A549 (cell line): Measurements from ENCODE around the gene PDXK. TPM values are rescaled to one million over a fixed set of nuclear protein-coding genes. Genes with fewer than 3 reads are reported as not detected.

Experiments used
- ATAC-seq, 2 experiments: fragments of 200-7000 bp in 1 of 2; fragments of >200 bp in 1 of 2; cut with Nextera tagmentation in 1 of 2; cut with Tn5 transposase in 1 of 2; 3 replicates each; pipeline versions ENCODE4 v1.8.0 to v1.9.1; 2018 to 2020; ENCODE audit warnings: mild to moderate bottlenecking in 1 of 2, moderate library complexity in 1 of 2
- CTCF ChIA-PET: fragments of 300-600 bp; sonication (Branson Sonifier 250); formaldehyde crosslinking; extraction: SDS; loops from one replicate; lab custom pipeline; 2021; ENCODE audit warnings: antibody characterized with exemption, inconsistent platforms; lab: Yijun Ruan, JAX
- POLR2A ChIA-PET: fragments of 350-600 bp; formaldehyde crosslinking; extraction: SDS; loops from one replicate; lab custom pipeline; 2021; ENCODE audit warnings: antibody characterized with exemption, inconsistent platforms; lab: Yijun Ruan, JAX
- DNase-seq, 2 experiments: peaks; one replicate each; pipeline versions ENCODE4 v3.0.0 to v3.0.0-alpha.2; 2011 to 2016; ENCODE audit warnings: low read depth in 1 of 2, low spot score in 1 of 2
- FAIRE-seq: peaks from 2 replicates; lab custom pipeline; 2011; peaks lifted over from hg19 to GRCh38; lab: Jason Lieb, UNC
- H3K27ac ChIP-seq, 2 experiments: fragments of >200 bp; sonication (Bioruptor Twin); formaldehyde crosslinking; 3 replicates each; pipeline ENCODE4 v1.5.1; 2016 to 2017
- H3K4me1 ChIP-seq: fragments of >200 bp; sonication (Bioruptor Twin); formaldehyde crosslinking; 3 replicates; pipeline ENCODE4 v1.6.1; 2016
- H3K4me2 ChIP-seq: fragments of >200 bp; sonication (Bioruptor Twin); formaldehyde crosslinking; 3 replicates; pipeline ENCODE4 v1.6.1; 2016
- H3K4me3 ChIP-seq: fragments of >200 bp; sonication (Bioruptor Twin); formaldehyde crosslinking; 3 replicates; pipeline ENCODE4 v1.5.1; 2016
- H3K9me3 ChIP-seq: fragments of >200 bp; sonication (Bioruptor Twin); formaldehyde crosslinking; 3 replicates; pipeline ENCODE4 v1.6.1; 2016
- CBX8 ChIP-seq: fragments of 200-600 bp; sonication (generic); IDR thresholded peaks from 2 replicates; pipeline ENCODE4 v1.6.1; 2016
- EHF ChIP-seq: fragments of 250-450 bp; sonication (Bioruptor Pico); IDR thresholded peaks from 2 replicates; pipeline ENCODE4 v1.5.0; 2020; ENCODE audit warnings: mild to moderate bottlenecking
- FOSB ChIP-seq: fragments of 250-450 bp; sonication (Bioruptor Pico); IDR thresholded peaks from 2 replicates; pipeline ENCODE4 v1.5.0; 2020; ENCODE audit warnings: mild to moderate bottlenecking, moderate library complexity
- FOXS1 ChIP-seq: fragments of 250-450 bp; sonication (Bioruptor Pico); IDR thresholded peaks from 2 replicates; pipeline ENCODE4 v1.5.0; 2020; ENCODE audit warnings: mild to moderate bottlenecking, moderate library complexity
- HEYL ChIP-seq: fragments of 250-450 bp; sonication (Bioruptor Pico); IDR thresholded peaks from 2 replicates; pipeline ENCODE4 v1.8.0; 2021; ENCODE audit warnings: mild to moderate bottlenecking, moderate library complexity
- HOXA7 ChIP-seq: fragments of 250-450 bp; sonication (Bioruptor Pico); IDR thresholded peaks from 2 replicates; pipeline ENCODE4 v1.5.0; 2020; ENCODE audit warnings: mild to moderate bottlenecking, moderate library complexity
- HOXB13 ChIP-seq: fragments of 250-450 bp; sonication (Bioruptor Pico); IDR thresholded peaks from 2 replicates; pipeline ENCODE4 v1.5.0; 2020; ENCODE audit warnings: low read depth, mild to moderate bottlenecking, moderate library complexity
- JUN ChIP-seq, 2 experiments: fragments of >200 bp; sonication (Bioruptor Twin); formaldehyde crosslinking; IDR thresholded peaks; 2 replicates in 1 of 2; 3 replicates in 1 of 2; pipeline ENCODE4 v1.6.1; 2016 to 2017
- JUNB ChIP-seq: fragments of >200 bp; sonication (Bioruptor Twin); formaldehyde crosslinking; IDR thresholded peaks from 2 replicates; pipeline ENCODE4 v1.6.1; 2016
- KDM1A ChIP-seq: fragments of 200-600 bp; sonication (generic); IDR thresholded peaks from 2 replicates; pipeline ENCODE4 v1.6.1; 2016; ENCODE audit warnings: low read depth, mild to moderate bottlenecking
- KDM5A ChIP-seq: fragments of 200-600 bp; sonication (generic); IDR thresholded peaks from 2 replicates; pipeline ENCODE4 v1.6.1; 2016; ENCODE audit warnings: antibody characterized with exemption, mild to moderate bottlenecking
- MAFK ChIP-seq: fragments of 450-650 bp; IDR thresholded peaks from 2 replicates; pipeline ENCODE4 v1.6.1; 2014; ENCODE audit not compliant: partially characterized antibody
- MYC ChIP-seq: IDR thresholded peaks from 2 replicates; pipeline ENCODE4 v1.6.1; 2012; ENCODE audit warnings: mild to moderate bottlenecking, inconsistent platforms, low read length, improper control_type of control experiment, borderline replicate concordance
- POLR2A ChIP-seq: IDR thresholded peaks from 2 replicates; pipeline ENCODE4 v1.6.1; 2012; ENCODE audit warnings: mild to moderate bottlenecking, low read length
- POLR2AphosphoS2 ChIP-seq: conservative IDR thresholded peaks from 2 replicates; pipeline ENCODE4 v1.6.1; 2012; ENCODE audit warnings: low read length, improper control_type of control experiment, inconsistent platforms
- RCOR1 ChIP-seq: fragments of 150-350 bp; IDR thresholded peaks from 2 replicates; pipeline ENCODE4 v1.6.1; 2014; ENCODE audit warnings: antibody characterized with exemption, low read length, low read depth
- RFX5 ChIP-seq: fragments of 450-650 bp; IDR thresholded peaks from 2 replicates; pipeline ENCODE4 v1.7.1; 2014; ENCODE audit warnings: antibody characterized with exemption, mild to moderate bottlenecking, moderate library complexity
- RNF2 ChIP-seq: fragments of 200-600 bp; sonication (generic); IDR thresholded peaks from 2 replicates; pipeline ENCODE4 v1.6.1; 2016; ENCODE audit warnings: low read depth, mild to moderate bottlenecking, antibody characterized with exemption, moderate library complexity, borderline replicate concordance
- SMC3 ChIP-seq: fragments of >200 bp; sonication (Bioruptor Twin); formaldehyde crosslinking; IDR thresholded peaks from 3 replicates; pipeline ENCODE4 v1.6.1; 2018; ENCODE audit warnings: inconsistent platforms
- TP53 ChIP-seq: fragments of 250-450 bp; sonication (Bioruptor Pico); IDR thresholded peaks from 2 replicates; pipeline ENCODE4 v1.5.0; 2021; ENCODE audit warnings: mild to moderate bottlenecking, moderate library complexity
- ZC3H11A ChIP-seq: fragments of 450-650 bp; IDR thresholded peaks from 2 replicates; pipeline ENCODE4 v1.6.1; 2014; ENCODE audit warnings: antibody characterized with exemption, mild to moderate bottlenecking
- ZFP36 ChIP-seq: fragments of 450-650 bp; IDR thresholded peaks from 2 replicates; pipeline ENCODE4 v1.6.1; 2014; ENCODE audit warnings: borderline replicate concordance; ENCODE audit not compliant: partially characterized antibody
- ZNF302 ChIP-seq: fragments of 250-450 bp; sonication (Bioruptor Pico); IDR thresholded peaks from 2 replicates; pipeline ENCODE4 v1.9.0; 2021; ENCODE audit warnings: inconsistent platforms, mild to moderate bottlenecking, moderate library complexity
- WGBS: methylation state at CpG from one replicate; pipeline ENCODE4 v1.1.6; 2017; ENCODE audit errors: missing lambda C conversion rate; 5-methylcytosine and 5-hydroxymethylcytosine counted together
- polyA plus RNA-seq, 4 experiments: library from polyadenylated mRNA; depleted of rRNA in 3 of 4; stranded (reverse); fragments of >200 nt; fragmentation: RNase III in 1 of 4; extraction: RNeasy Plus Mini Kit Qiagen cat#74134 plus additional on column Dnase treatment in 1 of 4; gene quantifications; 2 replicates in 3 of 4; 3 replicates in 1 of 4; pipeline ENCODE4 v1.2.3, GENCODE V29; 2011 to 2017
- TF ChIP-seq, protein P1 (sequence below): fragments of >200 bp; sonication (Bioruptor Twin); formaldehyde crosslinking; IDR thresholded peaks from 3 replicates; pipeline ENCODE4 v1.5.1; 2016
- TF ChIP-seq, protein P2 (sequence below): IDR thresholded peaks from 2 replicates; pipeline ENCODE4 v1.6.1; 2012
- TF ChIP-seq, protein P3 (sequence below): IDR thresholded peaks from 2 replicates; pipeline ENCODE4 v1.6.1; 2012; ENCODE audit warnings: low read depth, borderline replicate concordance
- TF ChIP-seq, protein P4 (sequence below): fragments of 250-450 bp; sonication (Bioruptor Pico); IDR thresholded peaks from 2 replicates; pipeline ENCODE4 v1.5.0; 2021; ENCODE audit warnings: mild to moderate bottlenecking, moderate library complexity, borderline replicate concordance

Gene PDXK
- polyA plus RNA-seq, 2 of the 4 experiments (the other 2 are of a cell fraction) = 220 to 292 TPM

DNA sequence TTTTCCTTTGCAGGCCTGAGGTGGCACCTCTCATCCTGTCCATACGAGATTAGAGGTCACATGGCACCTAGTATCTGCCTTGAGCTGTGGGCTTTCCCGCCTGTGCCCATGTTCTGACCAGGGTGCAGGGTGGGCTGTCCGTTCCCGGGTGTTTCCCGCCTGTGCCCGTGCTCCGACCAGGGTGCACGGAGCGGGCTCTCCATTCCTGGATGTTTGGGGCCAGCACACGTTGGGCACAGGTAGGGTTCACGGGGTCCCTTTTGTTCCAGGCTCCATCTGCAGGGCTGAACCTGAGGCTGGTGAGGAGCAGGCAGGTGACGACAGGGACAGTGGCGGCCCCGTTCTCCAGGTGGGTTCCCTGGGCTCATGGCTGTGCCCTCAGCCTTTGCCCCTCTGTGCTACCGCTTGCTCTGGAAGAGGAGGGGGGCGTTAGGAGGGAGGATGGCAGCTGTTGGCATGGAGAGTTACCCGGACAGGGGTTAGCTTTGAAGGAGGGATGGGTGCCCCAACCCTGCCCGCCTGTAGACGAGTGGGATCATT lies 80.4 kb downstream of the PDXK start:
- DNase-seq (no peak), ATAC-seq (no peak), FAIRE-seq (no peak)
- Histone ChIP-seq H3K4me2 (no peak overlapping the region), H3K9me3 (no peaks in the 10 kb centered on the region), H3K4me3 (no peak overlapping the region), H3K27ac (no peak overlapping the region)
- 93% methylated on average over 9 of the region's 19 CpGs for WGBS
- TF ChIP-seq, protein P1, sequence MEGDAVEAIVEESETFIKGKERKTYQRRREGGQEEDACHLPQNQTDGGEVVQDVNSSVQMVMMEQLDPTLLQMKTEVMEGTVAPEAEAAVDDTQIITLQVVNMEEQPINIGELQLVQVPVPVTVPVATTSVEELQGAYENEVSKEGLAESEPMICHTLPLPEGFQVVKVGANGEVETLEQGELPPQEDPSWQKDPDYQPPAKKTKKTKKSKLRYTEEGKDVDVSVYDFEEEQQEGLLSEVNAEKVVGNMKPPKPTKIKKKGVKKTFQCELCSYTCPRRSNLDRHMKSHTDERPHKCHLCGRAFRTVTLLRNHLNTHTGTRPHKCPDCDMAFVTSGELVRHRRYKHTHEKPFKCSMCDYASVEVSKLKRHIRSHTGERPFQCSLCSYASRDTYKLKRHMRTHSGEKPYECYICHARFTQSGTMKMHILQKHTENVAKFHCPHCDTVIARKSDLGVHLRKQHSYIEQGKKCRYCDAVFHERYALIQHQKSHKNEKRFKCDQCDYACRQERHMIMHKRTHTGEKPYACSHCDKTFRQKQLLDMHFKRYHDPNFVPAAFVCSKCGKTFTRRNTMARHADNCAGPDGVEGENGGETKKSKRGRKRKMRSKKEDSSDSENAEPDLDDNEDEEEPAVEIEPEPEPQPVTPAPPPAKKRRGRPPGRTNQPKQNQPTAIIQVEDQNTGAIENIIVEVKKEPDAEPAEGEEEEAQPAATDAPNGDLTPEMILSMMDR = no peak
- no peak for TF ChIP-seq JUN (IDR thresholded peaks at IDR 0.05)
- TF ChIP-seq KDM5A = no peak
- TF ChIP-seq ZC3H11A = no peak
- no peak for TF ChIP-seq EHF
- no peak for TF ChIP-seq RFX5
- TF ChIP-seq, all 56 proteins: peak for 0
- CTCF ChIA-PET = interaction anchor here (1.2 to 1.7 kb wide), 2 partner anchors 10 kb away, joined by 3 to 7 read pairs; partner anchors contain the start of gene RRP1
- no peaks in the 10 kb centered on the region for H3K4me1 ChIP-seq
- POLR2A ChIA-PET = no interaction called here

DNA sequence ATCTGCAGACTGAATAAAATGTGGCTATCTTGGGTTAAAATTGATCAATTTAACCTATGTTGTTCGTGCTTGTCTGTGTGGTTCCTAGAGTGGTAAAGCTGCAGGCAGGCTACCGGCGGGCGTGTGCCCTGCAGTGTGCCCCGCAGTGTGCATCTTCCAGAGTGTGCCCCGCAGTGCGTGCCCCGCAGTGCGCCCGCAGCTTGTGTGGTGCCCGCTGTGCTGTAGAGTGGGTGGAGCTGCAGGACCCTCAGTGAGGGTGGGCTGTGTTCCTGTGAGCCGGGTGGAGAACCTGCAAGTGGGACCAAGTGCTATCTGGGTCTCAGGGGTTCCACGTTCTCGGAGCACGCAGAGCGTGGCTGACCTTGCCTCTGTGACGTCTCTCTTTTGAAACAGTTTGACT lies 81.2 kb downstream of the PDXK start:
- 93% methylated on average over 17 of the region's 17 CpGs for WGBS
- no peak for FAIRE-seq
- POLR2A ChIA-PET = no interaction called here
- ATAC-seq = no peak
- no peaks in the 10 kb centered on the region for H3K4me1 ChIP-seq
- CTCF ChIA-PET = interaction anchor here (1.5 kb wide), 1 partner anchor 11 kb away, joined by 9 read pairs; the partner anchor contains the start of gene RRP1
- TF ChIP-seq TP53 (CRISPR knock-in tag) (no peak), CBX8 (no peak), ZFP36 (no peak), HOXA7 (CRISPR knock-in tag) (no peak), POLR2AphosphoS2 (no peak), KDM1A (no peak), MYC (no peak), MAFK (no peak)
- DNase-seq = no peak
- H3K4me2 ChIP-seq = no peak overlapping the region
- no peak overlapping the region for H3K27ac ChIP-seq
- H3K4me3 ChIP-seq = no peak overlapping the region
- H3K9me3 ChIP-seq = no peaks in the 10 kb centered on the region

DNA sequence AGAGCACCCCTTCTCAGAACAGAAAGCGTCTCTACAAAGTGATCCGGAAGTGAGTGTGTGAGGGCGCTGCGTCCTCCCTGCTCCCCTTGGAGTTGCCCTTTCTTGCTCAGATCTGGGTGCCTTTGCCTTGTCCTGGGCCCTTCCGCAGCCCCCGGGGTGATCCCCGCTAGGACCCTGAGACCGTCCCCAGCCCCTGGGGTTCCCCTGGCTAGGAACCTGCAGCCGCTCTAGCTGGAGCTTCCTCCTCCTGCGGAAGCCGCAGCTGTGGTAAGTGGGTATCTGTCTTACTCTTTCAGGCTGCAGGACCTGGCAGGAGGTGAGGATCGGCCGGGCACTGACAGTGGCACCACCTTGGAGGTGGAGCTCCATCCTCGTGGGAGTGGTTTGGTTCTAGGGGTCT lies 81.6 kb downstream of the PDXK start:
- Histone ChIP-seq H3K27ac (no peak overlapping the region), H3K4me3 (no peak overlapping the region), H3K4me2 (no peak overlapping the region), H3K9me3 (no peaks in the 10 kb centered on the region), H3K4me1 (no peaks in the 10 kb centered on the region)
- DNase-seq = no peak
- ATAC-seq = no peak
- no peak for TF ChIP-seq MAFK
- TF ChIP-seq KDM5A = no peak
- TF ChIP-seq RNF2 = no peak
- TF ChIP-seq, protein P2, sequence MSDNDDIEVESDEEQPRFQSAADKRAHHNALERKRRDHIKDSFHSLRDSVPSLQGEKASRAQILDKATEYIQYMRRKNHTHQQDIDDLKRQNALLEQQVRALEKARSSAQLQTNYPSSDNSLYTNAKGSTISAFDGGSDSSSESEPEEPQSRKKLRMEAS = no peak
- no peak for TF ChIP-seq POLR2A
- TF ChIP-seq ZFP36 = no peak
- TF ChIP-seq SMC3 = no peak
- TF ChIP-seq ZNF302 (CRISPR knock-in tag) = no peak
- no peak for TF ChIP-seq FOXS1 (CRISPR knock-in tag)
- TF ChIP-seq EHF = no peak
- no peak for TF ChIP-seq MYC
- no peak for TF ChIP-seq HOXB13 (CRISPR knock-in tag)
- no peak for TF ChIP-seq HEYL
- TF ChIP-seq JUNB = no peak
- no peak for TF ChIP-seq JUN (IDR thresholded peaks at IDR 0.05)
- TF ChIP-seq, protein P3, sequence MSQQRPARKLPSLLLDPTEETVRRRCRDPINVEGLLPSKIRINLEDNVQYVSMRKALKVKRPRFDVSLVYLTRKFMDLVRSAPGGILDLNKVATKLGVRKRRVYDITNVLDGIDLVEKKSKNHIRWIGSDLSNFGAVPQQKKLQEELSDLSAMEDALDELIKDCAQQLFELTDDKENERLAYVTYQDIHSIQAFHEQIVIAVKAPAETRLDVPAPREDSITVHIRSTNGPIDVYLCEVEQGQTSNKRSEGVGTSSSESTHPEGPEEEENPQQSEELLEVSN = no peak
- no peak for TF ChIP-seq RCOR1
- TF ChIP-seq, protein P4, sequence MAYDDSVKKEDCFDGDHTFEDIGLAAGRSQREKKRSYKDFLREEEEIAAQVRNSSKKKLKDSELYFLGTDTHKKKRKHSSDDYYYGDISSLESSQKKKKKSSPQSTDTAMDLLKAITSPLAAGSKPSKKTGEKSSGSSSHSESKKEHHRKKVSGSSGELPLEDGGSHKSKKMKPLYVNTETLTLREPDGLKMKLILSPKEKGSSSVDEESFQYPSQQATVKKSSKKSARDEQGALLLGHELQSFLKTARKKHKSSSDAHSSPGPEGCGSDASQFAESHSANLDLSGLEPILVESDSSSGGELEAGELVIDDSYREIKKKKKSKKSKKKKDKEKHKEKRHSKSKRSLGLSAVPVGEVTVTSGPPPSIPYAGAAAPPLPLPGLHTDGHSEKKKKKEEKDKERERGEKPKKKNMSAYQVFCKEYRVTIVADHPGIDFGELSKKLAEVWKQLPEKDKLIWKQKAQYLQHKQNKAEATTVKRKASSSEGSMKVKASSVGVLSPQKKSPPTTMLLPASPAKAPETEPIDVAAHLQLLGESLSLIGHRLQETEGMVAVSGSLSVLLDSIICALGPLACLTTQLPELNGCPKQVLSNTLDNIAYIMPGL (CRISPR knock-in tag) = no peak
- TF ChIP-seq FOSB = no peak
- no peak for TF ChIP-seq CBX8
- FAIRE-seq = no peak
- ChIA-PET CTCF (interaction anchor here (1.1 to 1.5 kb wide), 2 partner anchors 10 to 11 kb away, joined by 4 to 9 read pairs; partner anchors contain the start of gene RRP1), POLR2A (no interaction called here)
- WGBS = 95% methylated on average over 5 of the region's 14 CpGs
